Cardiac fibroblast (primary cell): ENCODE data around the gene EIF3I.

Experiments used
- DNase-seq, 2 donors: peaks; one replicate each; pipeline versions ENCODE4 v3.0.0 to v3.0.0-alpha.2; 2010; ENCODE audit warnings: low read depth in 2 of 2
- H3K4me3 ChIP-seq, 2 donors: replicated peaks in 1 of 2; 1 replicate in 1 of 2; 2 replicates in 1 of 2; pipeline ENCODE4 v1.5.1; 2011; ENCODE audit warnings: low read depth in 2 of 2, low read length in 2 of 2, mild to moderate bottlenecking in 2 of 2, moderate library complexity in 1 of 2
- CTCF ChIP-seq: IDR thresholded peaks from one replicate; pipeline ENCODE4 v1.5.1; 2011; ENCODE audit warnings: low read depth, mild to moderate bottlenecking, low read length, inconsistent platforms

The EIF3I gene

GRCh38 chr1:32263744-32264143 is 41.5 kb downstream of the EIF3I start:
- TF ChIP-seq CTCF = no peak

GRCh38 chr1:32265846-32266245 is 43.6 kb downstream of the EIF3I start:
- TF ChIP-seq CTCF = no peak
- DNase-seq = no peak
- no peak overlapping the region for H3K4me3 ChIP-seq

More at GRCh38 chr1:32263744-32264143, 41.5 kb downstream of the EIF3I start:
- H3K4me3 ChIP-seq = no peak overlapping the region
- DNase-seq = no peak

- TF ChIP-seq CTCF = no peak
- DNase-seq = peak; percentile 59 to 81
- H3K4me3 ChIP-seq = no peak overlapping the region
These were observed 44.8 kb downstream of the EIF3I start for GRCh38 chr1:32266921-32267591.

- no peak for TF ChIP-seq CTCF
- no peak overlapping the region for H3K4me3 ChIP-seq
- no peak for DNase-seq
These were observed 47.5 kb downstream of the EIF3I start for GRCh38 chr1:32269744-32270143.

GRCh38 chr1:32272557-32273390 is 50.6 kb downstream of the EIF3I start:
- DNase-seq = no peak
- TF ChIP-seq CTCF = no peak
- no peak overlapping the region for H3K4me3 ChIP-seq

- TF ChIP-seq CTCF = no peak
- no peak for DNase-seq
- no peak overlapping the region for H3K4me3 ChIP-seq
These were observed 51.4 kb downstream of the EIF3I start for GRCh38 chr1:32273391-32274208.
